ENCODE measurements around the gene PSG11.
"Not testable (repeated sequence)": the region's sequence is repeated elsewhere in the genome, so short reads cannot be mapped to it uniquely, and the experiment has no call there.

GRCh38 chr19:43061326-43061725 is 35.1 kb upstream of the PSG11 start:
- not testable (repeated sequence) for TF ChIP-seq ZNF8 (CRISPR knock-in tag; IDR thresholded peaks at IDR 0.05); CSDC2 (CRISPR knock-in tag; IDR thresholded peaks at IDR 0.05); PATZ1 (CRISPR knock-in tag; IDR thresholded peaks at IDR 0.05; ENCODE audit: borderline replicate concordance); RARB (CRISPR knock-in tag; IDR thresholded peaks at IDR 0.05); ZFP3 (CRISPR knock-in tag; IDR thresholded peaks at IDR 0.05); TOX (CRISPR knock-in tag; IDR thresholded peaks at IDR 0.05; ENCODE audit: borderline replicate concordance); ZFP30 (CRISPR knock-in tag; IDR thresholded peaks at IDR 0.05)
